OCI-LY7 (cell line): ENCODE results near the gene MGA. TPM values are rescaled to one million over a fixed set of nuclear protein-coding genes. Genes with fewer than 3 reads are reported as not detected.

Experiments
- BruUV-seq: library from RNA; stranded (reverse); fragments of 400-500 nt; replicated peaks from 2 replicates; lab custom pipeline; 2021; lab: Mats Ljungman, UMichigan
- CTCF ChIA-PET: fragments of 300-600 bp; sonication (Branson Sonifier 250); formaldehyde crosslinking; loops from one replicate; lab custom pipeline; 2022; ENCODE audit warnings: antibody characterized with exemption; ENCODE audit not compliant: unreplicated experiment; lab: Charles Lee
- POLR2A ChIA-PET: fragments of 300-600 bp; sonication (Branson Sonifier 250); formaldehyde crosslinking; loops from one replicate; lab custom pipeline; 2022; ENCODE audit warnings: antibody characterized with exemption; lab: Charles Lee
- DNase-seq: peaks from one replicate; pipeline ENCODE4 v3.0.0-alpha.2; 2015; ENCODE audit warnings: low spot score
- H2AFZ ChIP-seq: fragments of 200-600 bp; sonication (generic), shearing (Covaris generic); 2 replicates; pipeline ENCODE4 v1.6.1; 2014; ENCODE audit warnings: mild to moderate bottlenecking, antibody characterized with exemption, low read length, moderate library complexity
- H3K27ac ChIP-seq: fragments of 200-600 bp; sonication (generic); 2 replicates; pipeline ENCODE4 v1.5.1; 2014; ENCODE audit warnings: mixed run types, low read depth, mild to moderate bottlenecking, moderate library complexity, low read length, inconsistent platforms; ENCODE audit not compliant: poor library complexity, severe bottlenecking
- H3K36me3 ChIP-seq: fragments of 200-600 bp; sonication (generic); 2 replicates; pipeline ENCODE4 v1.6.1; 2014; ENCODE audit warnings: mild to moderate bottlenecking, antibody characterized with exemption, low read length, moderate library complexity, mixed read lengths; ENCODE audit not compliant: insufficient read depth
- H3K4me1 ChIP-seq: fragments of 200-600 bp; sonication (generic); 2 replicates; pipeline ENCODE4 v1.5.1; 2014; ENCODE audit warnings: mild to moderate bottlenecking, low read length; ENCODE audit not compliant: insufficient read depth, poor library complexity, severe bottlenecking
- H3K4me2 ChIP-seq: fragments of 200-600 bp; sonication (generic); 2 replicates; pipeline ENCODE4 v1.6.1; 2014; ENCODE audit warnings: mild to moderate bottlenecking, low read length
- H3K4me3 ChIP-seq: fragments of 200-600 bp; sonication (generic); 2 replicates; pipeline ENCODE4 v1.5.1; 2014; ENCODE audit warnings: mild to moderate bottlenecking, low read depth, low read length; ENCODE audit not compliant: poor library complexity, severe bottlenecking
- H3K79me2 ChIP-seq: fragments of 200-600 bp; sonication (generic); 2 replicates; pipeline ENCODE4 v1.6.1; 2016; ENCODE audit warnings: low read depth, mild to moderate bottlenecking, low read length, moderate library complexity, mixed read lengths; ENCODE audit not compliant: insufficient read depth
- H3K9me2 ChIP-seq: fragments of 200-600 bp; sonication (generic); 2 replicates; pipeline ENCODE4 v1.6.1; 2016; ENCODE audit warnings: mild to moderate bottlenecking, low read length, mixed read lengths; ENCODE audit not compliant: insufficient read depth
- H3K9me3 ChIP-seq: fragments of 200-600 bp; sonication (generic); 2 replicates; pipeline ENCODE4 v1.6.1; 2014; ENCODE audit warnings: mild to moderate bottlenecking, mixed run types, low read length, mixed read lengths
- H4K20me1 ChIP-seq: fragments of 200-600 bp; sonication (generic); 2 replicates; pipeline ENCODE4 v1.6.1; 2014; ENCODE audit warnings: mild to moderate bottlenecking, antibody characterized with exemption, low read length, moderate library complexity, mixed read lengths; ENCODE audit not compliant: insufficient read depth
- EZH2phosphoT487 ChIP-seq: fragments of 200-600 bp; sonication (generic); IDR thresholded peaks from 2 replicates; pipeline ENCODE4 v1.6.1; 2018; ENCODE audit warnings: low read depth, borderline replicate concordance, mild to moderate bottlenecking, mixed run types, antibody characterized with exemption, low read length, moderate library complexity, mixed read lengths
- intact Hi-C: fragments of 100-400 bp; cut with micrococcal nuclease; formaldehyde crosslinking; loops from one replicate; pipeline ENCODE4 v1.10.0; 2022; ENCODE audit not compliant: unreplicated experiment
- total RNA-seq, 2 experiments: library from RNA; depleted of rRNA in 1 of 2; stranded (reverse); fragments of >200 nt in 1 of 2; shearing (Covaris generic) in 1 of 2; gene quantifications; 2 replicates each; pipeline ENCODE4 v1.2.3, GENCODE V29; 2014 to 2022
- TF ChIP-seq, protein P1 (sequence below): fragments of 200-600 bp; sonication (generic); conservative IDR thresholded peaks from 2 replicates; pipeline ENCODE4 v1.5.1; 2014; ENCODE audit warnings: mild to moderate bottlenecking, antibody characterized with exemption, low read length, moderate library complexity, mixed read lengths

Gene MGA
- total RNA-seq, 2 experiments from 2014 or later = 48.8 to 59.1 TPM

DNA sequence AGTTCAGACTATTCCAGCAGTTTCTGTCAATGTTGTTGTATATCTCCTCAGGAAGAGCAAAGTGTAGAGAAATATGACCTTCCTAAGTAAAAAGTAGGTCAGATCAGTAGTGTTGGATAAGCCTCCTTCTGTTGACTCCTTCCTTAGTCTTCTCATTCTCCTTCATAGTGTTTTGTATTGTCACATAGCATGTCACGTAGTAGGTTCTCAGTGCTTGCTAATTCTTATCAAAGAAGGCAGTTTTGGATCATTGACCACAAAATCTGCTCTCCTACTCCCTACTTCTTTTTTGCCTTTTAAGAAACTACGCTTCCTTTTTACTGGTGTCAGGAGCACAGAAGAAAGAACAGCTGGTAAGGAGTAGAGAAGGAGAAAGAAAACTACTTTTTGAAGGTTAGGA, 1.0 kb upstream of the MGA start:
- Histone ChIP-seq H3K36me3 (no peaks in the 10 kb centered on the region), H3K9me3 (no peaks in the 10 kb centered on the region), H3K79me2 (peaks cover 36% of the 10 kb centered on the region), H4K20me1 (peaks cover 16% of the 10 kb centered on the region; the same call in 1 of the 2 replicates), H3K9me2 (no peaks in the 10 kb centered on the region), H3K4me2 (no peak overlapping the region), H3K27ac (no peak overlapping the region), H2AFZ (no peak overlapping the region; the same call in 1 of the 2 replicates), H3K4me1 (peaks cover 32% of the 10 kb centered on the region), H3K4me3 (no peak overlapping the region)
- no TSS peak for BruUV-seq
- ChIA-PET CTCF (no interaction called here), POLR2A (interaction anchor here (0.6 kb wide), 1 partner anchor 154 kb away, joined by 3 read pairs; no protein-coding TSS in a partner anchor)
- intact Hi-C loops = no loop called here
- DNase-seq = no peak
- TF ChIP-seq, protein P1, sequence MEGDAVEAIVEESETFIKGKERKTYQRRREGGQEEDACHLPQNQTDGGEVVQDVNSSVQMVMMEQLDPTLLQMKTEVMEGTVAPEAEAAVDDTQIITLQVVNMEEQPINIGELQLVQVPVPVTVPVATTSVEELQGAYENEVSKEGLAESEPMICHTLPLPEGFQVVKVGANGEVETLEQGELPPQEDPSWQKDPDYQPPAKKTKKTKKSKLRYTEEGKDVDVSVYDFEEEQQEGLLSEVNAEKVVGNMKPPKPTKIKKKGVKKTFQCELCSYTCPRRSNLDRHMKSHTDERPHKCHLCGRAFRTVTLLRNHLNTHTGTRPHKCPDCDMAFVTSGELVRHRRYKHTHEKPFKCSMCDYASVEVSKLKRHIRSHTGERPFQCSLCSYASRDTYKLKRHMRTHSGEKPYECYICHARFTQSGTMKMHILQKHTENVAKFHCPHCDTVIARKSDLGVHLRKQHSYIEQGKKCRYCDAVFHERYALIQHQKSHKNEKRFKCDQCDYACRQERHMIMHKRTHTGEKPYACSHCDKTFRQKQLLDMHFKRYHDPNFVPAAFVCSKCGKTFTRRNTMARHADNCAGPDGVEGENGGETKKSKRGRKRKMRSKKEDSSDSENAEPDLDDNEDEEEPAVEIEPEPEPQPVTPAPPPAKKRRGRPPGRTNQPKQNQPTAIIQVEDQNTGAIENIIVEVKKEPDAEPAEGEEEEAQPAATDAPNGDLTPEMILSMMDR = no peak
- TF ChIP-seq EZH2phosphoT487 = no peak

DNA sequence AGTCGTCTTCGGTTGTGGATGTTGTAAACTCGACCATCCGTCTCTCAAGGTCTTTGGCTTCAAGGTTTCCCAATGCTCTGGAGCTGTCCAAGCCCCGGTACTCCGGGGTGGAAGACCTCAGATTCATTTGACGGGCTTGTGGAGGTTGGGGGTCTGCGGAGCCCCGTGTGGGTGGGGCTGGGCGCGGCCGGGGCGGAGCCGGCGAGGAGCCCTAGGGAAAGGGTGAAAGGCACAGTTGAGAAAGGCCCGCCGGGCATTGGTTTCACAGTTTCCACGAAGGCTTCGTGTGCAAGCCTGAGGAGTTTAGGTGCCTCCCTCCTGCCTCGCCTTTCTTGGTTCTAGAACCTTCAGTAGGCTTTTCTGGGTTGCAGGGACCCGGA, 360 bp upstream of the MGA start:
- H3K4me2 ChIP-seq = peak overlapping the region; percentile 97
- H4K20me1 ChIP-seq = peaks cover 23% of the 10 kb centered on the region
- no peaks in the 10 kb centered on the region for H3K9me2 ChIP-seq
- H3K4me3 ChIP-seq = peak overlapping the region; percentile 78
- no peaks in the 10 kb centered on the region for H3K9me3 ChIP-seq
- peak overlapping the region; percentile 95 for H3K27ac ChIP-seq
- POLR2A ChIA-PET = interaction anchor here (0.6 to 1.6 kb wide), 4 partner anchors 26 to 155 kb away, joined by 3 to 7 read pairs (median 4); no protein-coding TSS in a partner anchor
- H3K4me1 ChIP-seq = peaks cover 38% of the 10 kb centered on the region
- H3K36me3 ChIP-seq = no peaks in the 10 kb centered on the region
- CTCF ChIA-PET = no interaction called here
- no peak for TF ChIP-seq EZH2phosphoT487
- TF ChIP-seq, protein P1 = no peak
- BruUV-seq = TSS peak; percentile 73
- intact Hi-C loops = loop anchor here (1.0 to 5.0 kb wide), 4 partner anchors 37 to 151 kb away; partner anchors contain the start of gene MAPKBP1
- DNase-seq = no peak
- peak overlapping the region; percentile 66 for H2AFZ ChIP-seq
- H3K79me2 ChIP-seq = peaks cover 42% of the 10 kb centered on the region

DNA sequence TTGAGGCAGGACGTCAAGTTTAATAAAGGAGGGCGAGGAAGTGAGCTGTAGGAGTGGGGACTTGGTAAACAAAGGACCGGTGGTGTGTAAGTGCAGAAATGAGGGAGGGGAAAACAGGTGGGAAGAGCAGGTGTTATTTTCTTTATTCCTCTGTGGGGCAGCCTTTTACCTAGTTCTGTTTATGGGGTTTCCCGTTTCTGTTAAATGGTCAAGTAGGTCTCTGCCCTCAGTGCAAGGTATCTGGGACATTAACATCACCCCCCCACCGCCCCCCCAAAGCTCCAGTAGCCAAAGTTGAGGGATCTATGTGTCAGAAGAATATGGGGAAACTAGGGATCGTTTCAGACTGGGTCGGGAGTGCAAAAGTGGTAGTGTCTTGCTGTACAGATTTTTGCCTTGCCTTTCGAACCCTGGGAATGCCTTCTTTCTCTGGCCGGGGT, 893 bp downstream of the MGA start:
- POLR2A ChIA-PET = interaction anchor here (0.5 to 1.6 kb wide), 4 partner anchors 11 to 261 kb away, joined by 3 to 7 read pairs (median 4); no protein-coding TSS in a partner anchor
- intact Hi-C loops = loop anchor here (2.0 to 5.0 kb wide), 3 partner anchors 36 to 150 kb away; no protein-coding TSS in a partner anchor
- peak overlapping the region; percentile 66; the same call in 1 of the 2 replicates for H2AFZ ChIP-seq
- no peak for DNase-seq
- CTCF ChIA-PET = interaction anchor here (0.6 kb wide), 1 partner anchor 51 kb away, joined by 11 read pairs; no protein-coding TSS in a partner anchor
- TF ChIP-seq, protein P1 = peak; percentile 52; the same call in 1 of the 2 replicates
- TF ChIP-seq EZH2phosphoT487 = no peak
- H3K9me3 ChIP-seq = no peaks in the 10 kb centered on the region
- H3K4me1 ChIP-seq = peaks cover 44% of the 10 kb centered on the region
- H3K36me3 ChIP-seq = no peaks in the 10 kb centered on the region
- H3K27ac ChIP-seq = peak overlapping the region; percentile 95
- peaks cover 55% of the 10 kb centered on the region for H3K79me2 ChIP-seq
- peak overlapping the region; percentile 97 for H3K4me2 ChIP-seq
- H3K9me2 ChIP-seq = no peaks in the 10 kb centered on the region
- no TSS peak for BruUV-seq
- H4K20me1 ChIP-seq = peaks cover 31% of the 10 kb centered on the region
- peak overlapping the region; percentile 78 for H3K4me3 ChIP-seq
